CD4-positive, alpha-beta T cell treated with Interferon alpha-2 for 1 hour (primary cell): ENCODE measurements around the gene TBX10.
A peak's percentile ranks its signal among the peaks of the same experiment; 100 is the strongest.
"Not testable (repeated sequence)": the region's sequence is repeated elsewhere in the genome, so short reads cannot be mapped to it uniquely, and the experiment has no call there.

ENCODE experiments used
- DNase-seq, 2 donors: peaks; one replicate each; pipeline ENCODE4 v3.0.0-alpha.2; 2020 to 2022

TBX10 gene

DNA sequence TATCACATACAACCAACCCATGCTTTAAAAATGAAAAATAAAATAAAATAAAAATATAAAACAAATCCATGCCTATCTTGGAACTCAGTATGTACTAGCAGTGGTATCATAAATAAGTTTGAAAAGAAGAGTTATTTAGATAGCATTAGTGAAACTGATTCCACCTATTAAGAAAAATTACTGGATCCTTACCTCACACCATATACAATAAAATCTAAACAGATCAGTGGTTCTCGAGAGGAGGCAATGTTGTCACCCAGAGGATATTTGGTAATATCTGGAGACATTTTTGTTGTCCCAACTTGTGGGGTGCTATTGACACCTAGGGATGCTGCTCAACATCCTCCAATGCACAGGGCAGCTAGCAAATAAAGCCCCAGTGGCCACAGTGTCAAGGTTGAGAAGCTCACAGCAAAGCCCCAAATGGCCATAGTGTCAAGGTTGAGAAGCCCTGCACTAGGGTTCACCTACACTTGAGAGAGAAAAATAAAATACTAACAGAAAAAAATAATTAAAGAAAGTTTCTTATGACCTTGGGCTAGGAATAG, 42.7 kb downstream of the TBX10 start:
- no peak for DNase-seq

DNA sequence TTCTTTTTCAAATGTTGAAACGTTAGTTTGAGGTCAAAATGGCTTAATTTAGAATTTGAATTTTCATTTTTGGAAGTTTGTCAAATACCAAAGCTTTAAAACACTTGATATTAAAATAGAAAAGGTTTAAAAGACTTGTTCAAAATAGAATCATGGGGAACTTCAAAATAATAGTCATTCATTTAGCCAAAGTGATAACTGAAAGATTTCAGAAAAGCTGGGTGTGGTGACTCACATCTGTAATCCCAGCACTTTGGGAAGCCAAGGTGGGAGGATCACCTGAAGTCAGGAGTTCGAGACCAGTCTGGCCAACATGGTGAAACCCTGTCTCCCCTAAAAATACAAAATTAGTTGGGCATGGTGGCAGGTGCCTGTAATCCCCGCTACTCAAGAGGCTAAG, 45.1 kb downstream of the TBX10 start:
- no peak for DNase-seq

DNA sequence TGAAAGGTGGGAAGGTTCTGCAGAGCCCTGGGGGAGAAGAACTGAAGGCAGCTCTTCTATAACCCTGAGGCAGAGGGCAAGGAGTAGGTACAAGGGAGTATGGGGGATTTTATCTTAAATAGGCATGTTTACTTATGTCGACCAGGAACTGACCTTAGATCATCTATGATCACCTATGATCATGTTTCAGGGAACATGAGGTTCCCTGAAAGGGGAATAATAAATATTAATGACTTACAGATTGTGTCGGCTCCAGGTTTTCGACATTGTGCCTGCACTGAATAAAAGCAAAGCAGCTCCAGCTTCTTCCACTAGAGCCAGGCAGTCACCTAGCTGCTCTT, 46.0 kb downstream of the TBX10 start:
- DNase-seq = no peak

DNA sequence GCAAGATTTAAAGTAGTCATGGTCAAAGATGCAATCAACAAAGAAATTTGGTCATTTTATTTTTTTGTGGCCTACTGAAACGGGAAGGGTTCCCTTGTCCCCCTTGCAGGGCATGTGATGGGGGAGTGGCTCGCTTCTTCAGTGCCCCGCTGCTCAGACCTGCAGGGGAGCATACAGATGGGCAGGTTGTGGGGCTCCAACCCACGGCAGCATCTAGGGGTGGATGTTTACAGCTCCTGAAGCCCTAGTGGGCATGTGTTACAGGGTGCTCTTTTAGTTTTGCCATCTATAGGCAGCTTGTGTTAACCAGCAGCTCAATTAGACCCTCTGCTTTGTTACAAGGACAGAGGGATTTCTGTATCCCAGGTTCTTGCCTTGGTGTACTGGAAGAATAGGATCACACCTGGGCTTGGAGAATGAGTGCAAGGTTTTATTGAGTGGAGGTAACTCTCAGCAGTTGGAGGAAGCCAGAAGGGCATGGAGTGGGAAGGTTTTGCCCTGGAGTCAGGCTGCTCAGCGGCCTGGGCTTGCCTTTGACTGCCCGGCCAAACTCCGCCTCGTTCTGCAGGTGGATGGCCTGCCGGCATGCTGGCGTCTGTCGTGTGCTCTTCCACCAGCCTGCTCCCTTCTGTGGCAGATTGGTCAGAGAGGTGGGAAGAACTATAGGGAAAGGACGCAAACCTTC, 46.5 kb downstream of the TBX10 start:
- no peak for DNase-seq

DNA sequence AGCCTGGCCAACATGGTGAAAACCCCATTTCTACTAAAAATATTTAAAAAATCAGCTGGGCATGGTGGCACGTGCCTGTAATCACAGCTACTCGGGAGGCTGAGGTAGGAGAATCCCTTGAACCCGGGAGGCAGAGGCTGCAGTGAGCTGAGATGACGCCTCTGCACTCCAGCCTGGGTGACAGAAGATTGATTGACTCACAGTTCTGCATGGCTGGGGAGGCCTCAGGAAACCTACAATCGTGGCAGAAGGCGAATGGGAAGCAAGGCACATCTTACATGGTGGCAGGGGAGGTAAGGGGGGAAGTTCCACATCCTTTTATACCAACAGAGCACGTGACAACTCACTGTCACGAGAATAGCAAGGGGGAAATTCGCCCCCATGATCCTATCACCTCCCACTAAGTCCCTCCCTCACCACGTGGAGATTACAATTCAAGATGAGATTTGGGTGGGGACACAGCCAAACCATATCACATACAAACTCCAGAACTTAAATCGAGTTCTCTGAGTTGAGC, 50.6 kb downstream of the TBX10 start:
- DNase-seq = not testable (repeated sequence)

DNA sequence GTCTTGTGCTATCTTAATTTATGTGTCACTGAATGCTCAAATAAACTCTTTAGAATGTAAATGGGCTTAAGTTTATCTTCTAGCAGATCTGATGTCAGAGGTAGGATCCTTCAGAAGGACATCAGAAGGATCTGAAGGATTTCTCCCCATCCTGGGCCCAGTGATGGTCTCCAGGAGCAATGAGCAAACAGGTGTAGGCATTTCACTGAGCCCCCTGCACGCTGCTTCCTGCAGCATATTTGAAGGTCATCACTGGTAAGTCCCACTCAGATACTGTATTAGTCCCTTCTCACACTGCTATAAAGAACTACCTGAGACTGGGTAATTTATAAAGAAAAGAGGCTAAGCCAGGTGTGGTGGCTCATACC, 51.4 kb downstream of the TBX10 start:
- DNase-seq = no peak

DNA sequence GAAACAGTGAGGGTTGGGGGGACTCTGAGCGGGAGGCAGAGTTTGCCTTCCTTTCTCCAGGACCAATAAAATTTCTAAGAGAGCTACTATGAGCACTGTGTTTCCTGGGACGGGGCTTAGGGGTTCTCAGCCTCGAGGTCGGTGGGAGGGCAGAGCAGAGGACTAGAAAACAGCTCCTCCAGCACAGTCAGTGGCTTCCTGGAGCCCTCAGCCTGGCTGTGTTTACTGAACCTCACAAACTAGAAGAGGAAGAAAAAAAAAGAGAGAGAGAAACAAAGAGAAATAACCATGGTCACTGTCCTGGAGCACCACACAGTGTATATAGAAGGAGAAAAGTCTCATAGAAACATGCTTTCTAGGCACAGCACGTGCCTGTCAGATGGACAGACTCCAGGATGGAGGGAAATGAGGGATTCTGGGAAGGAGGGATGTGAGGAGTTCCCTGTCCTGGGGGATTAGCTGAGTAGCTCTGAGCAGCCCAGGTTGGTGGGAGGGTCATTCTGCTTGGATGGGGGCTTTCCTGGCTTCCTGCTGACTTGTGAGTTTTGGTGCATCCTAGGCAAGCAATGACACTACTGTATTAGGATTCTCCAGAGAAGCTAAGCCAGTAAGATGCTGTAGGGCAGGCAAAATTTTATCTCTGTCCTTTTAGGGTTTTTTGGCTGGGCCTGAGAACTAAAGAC, 52.9 kb downstream of the TBX10 start:
- DNase-seq = no peak

DNA sequence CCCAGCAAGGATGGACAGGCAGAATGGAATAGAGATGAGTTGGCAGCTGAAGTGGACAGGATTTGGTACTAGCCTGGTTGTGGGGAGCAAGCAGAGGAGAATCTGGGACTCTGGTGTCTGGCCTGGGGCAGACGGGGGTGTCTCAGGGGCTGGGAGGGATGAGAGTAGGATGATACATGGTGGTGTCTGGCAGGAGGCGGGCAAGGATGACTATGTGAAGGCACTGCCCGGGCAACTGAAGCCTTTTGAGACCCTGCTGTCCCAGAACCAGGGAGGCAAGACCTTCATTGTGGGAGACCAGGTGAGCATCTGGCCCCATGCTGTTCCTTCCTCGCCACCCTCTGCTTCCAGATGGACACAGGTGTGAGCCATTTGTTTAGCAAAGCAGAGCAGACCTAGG, 53.7 kb downstream of the TBX10 start:
- DNase-seq = no peak

DNA sequence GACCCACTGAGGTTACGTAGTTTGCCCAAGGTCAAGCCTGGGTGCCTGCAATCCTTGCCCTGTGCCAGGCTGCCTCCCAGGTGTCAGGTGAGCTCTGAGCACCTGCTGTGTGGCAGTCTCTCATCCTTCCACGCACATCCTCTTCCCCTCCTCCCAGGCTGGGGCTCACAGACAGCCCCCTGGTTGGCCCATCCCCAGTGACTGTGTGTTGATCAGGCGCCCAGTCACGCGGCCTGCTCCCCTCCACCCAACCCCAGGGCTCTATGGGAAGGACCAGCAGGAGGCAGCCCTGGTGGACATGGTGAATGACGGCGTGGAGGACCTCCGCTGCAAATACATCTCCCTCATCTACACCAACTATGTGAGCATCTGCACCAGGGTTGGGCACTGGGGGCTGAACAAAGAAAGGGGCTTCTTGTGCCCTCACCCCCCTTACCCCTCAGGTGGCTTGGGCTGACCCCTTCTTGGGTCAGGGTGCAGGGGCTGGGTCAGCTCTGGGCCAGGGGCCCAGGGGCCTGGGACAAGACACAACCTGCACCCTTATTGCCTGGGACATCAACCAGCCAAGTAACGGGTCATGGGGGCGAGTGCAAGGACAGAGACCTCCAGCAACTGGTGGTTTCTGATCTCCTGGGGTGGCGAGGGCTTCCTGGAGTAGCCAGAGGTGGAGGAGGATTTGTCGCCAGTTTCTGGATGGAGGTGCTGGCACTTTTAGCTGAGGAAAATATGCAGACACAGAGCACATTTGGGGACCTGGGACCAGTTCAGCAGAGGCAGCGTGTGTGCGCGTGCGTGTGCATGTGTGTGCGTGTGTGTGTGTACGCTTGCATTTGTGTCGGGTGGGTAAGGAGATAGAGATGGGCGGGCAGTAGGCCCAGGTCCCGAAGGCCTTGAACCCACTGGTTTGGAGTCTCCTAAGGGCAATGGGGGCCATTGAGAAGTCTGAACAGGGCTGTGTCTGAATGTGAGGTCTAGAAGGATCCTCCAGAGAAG, 54.4 kb downstream of the TBX10 start:
- DNase-seq = no peak

DNA sequence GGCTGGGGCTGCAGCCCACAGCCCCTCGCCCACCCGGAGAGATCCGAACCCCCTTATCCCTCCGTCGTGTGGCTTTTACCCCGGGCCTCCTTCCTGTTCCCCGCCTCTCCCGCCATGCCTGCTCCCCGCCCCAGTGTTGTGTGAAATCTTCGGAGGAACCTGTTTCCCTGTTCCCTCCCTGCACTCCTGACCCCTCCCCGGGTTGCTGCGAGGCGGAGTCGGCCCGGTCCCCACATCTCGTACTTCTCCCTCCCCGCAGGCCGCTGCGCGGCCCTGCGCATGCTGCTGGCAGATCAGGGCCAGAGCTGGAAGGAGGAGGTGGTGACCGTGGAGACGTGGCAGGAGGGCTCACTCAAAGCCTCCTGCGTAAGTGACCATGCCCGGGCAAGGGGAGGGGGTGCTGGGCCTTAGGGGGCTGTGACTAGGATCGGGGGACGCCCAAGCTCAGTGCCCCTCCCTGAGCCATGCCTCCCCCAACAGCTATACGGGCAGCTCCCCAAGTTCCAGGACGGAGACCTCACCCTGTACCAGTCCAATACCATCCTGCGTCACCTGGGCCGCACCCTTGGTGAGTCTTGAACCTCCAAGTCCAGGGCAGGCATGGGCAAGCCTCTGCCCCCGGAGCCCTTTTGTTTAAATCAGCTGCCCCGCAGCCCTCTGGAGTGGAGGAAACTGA, 55.2 kb downstream of the TBX10 start:
- DNase-seq = peak; percentile 25 to 45

DNA sequence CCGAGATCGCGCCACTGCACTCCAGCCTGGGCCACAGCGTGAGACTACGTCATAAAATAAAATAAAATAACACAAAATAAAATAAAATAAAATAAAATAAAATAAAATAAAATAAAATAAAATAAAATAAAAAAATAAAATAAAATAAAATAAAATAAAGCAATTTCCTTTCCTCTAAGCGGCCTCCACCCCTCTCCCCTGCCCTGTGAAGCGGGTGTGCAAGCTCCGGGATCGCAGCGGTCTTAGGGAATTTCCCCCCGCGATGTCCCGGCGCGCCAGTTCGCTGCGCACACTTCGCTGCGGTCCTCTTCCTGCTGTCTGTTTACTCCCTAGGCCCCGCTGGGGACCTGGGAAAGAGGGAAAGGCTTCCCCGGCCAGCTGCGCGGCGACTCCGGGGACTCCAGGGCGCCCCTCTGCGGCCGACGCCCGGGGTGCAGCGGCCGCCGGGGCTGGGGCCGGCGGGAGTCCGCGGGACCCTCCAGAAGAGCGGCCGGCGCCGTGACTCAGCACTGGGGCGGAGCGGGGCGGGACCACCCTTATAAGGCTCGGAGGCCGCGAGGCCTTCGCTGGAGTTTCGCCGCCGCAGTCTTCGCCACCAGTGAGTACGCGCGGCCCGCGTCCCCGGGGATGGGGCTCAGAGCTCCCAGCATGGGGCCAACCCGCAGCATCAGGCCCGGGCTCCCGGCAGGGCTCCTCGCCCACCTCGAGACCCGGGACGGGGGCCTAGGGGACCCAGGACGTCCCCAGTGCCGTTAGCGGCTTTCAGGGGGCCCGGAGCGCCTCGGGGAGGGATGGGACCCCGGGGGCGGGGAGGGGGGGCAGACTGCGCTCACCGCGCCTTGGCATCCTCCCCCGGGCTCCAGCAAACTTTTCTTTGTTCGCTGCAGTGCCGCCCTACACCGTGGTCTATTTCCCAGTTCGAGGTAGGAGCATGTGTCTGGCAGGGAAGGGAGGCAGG, 56.0 kb downstream of the TBX10 start, which contains the start of gene GSTP1:
Gene GSTP1 (plus strand): TSS at position 566 of the 958 bp plus-strand sequence. CDS start 32 bp downstream, at position 598.
- peak; percentile 75 to 76 for DNase-seq

DNA sequence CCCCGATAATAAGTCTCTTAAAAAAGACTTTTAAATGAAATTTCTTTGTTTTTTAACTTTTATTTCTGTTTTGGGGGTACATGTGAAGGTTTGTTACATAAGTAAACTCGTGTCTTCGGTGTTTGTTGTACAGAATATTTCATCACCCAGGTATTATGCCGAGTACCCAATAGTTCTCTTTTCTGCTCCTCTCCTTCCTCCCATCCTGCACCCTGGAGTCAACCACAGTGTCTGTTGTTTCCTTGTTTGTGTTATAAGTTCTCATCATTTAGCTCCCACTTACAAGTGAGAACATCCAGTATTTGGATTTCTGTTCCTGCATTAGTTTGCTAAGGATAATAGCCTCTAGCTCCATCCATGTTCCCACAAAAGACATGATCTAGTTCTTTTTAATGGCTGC, 57.6 kb downstream of the TBX10 start:
- no peak for DNase-seq

DNA sequence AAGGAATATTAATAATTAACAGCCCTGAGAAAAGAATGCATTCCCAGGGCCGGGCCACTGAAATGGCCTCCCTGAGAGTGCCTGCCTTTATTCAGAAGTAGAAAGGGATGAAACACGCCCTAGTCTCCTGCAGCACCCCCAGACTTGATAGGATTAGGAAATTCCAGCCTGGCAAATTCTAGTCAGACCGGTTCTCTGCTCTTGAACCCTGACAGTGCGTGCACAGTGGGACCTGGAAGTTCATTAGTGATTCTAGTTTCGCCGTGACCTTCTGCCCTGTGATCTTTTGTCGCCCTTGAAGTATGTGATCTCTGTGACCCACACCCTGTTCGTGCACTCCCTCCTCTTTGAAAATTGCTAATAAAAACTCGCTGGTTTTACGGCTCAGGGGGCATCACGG, 58.1 kb downstream of the TBX10 start:
- DNase-seq = no peak
